Astrocyte of the cerebellum (primary cell): Measurements from ENCODE around the gene FOXJ3.

Source experiments
- DNase-seq: peaks from one replicate; pipeline ENCODE4 v3.0.0-alpha.2; 2011; ENCODE audit warnings: low read depth
- H3K4me3 ChIP-seq: 2 replicates; pipeline ENCODE4 v1.5.1; 2011; ENCODE audit warnings: mild to moderate bottlenecking, low read depth, low read length, moderate library complexity
- in situ Hi-C: cut with HindIII; loops from 2 replicates; pipeline ENCODE4 v1.10.0; 2017; ENCODE audit warnings: low sequenced_read_pairs
- TF ChIP-seq, protein P1 (sequence below): IDR thresholded peaks from 2 replicates; pipeline ENCODE4 v1.5.1; 2012; ENCODE audit warnings: low read length, low read depth, moderate library complexity, mild to moderate bottlenecking; ENCODE audit errors: missing control alignments

Gene FOXJ3

DNA sequence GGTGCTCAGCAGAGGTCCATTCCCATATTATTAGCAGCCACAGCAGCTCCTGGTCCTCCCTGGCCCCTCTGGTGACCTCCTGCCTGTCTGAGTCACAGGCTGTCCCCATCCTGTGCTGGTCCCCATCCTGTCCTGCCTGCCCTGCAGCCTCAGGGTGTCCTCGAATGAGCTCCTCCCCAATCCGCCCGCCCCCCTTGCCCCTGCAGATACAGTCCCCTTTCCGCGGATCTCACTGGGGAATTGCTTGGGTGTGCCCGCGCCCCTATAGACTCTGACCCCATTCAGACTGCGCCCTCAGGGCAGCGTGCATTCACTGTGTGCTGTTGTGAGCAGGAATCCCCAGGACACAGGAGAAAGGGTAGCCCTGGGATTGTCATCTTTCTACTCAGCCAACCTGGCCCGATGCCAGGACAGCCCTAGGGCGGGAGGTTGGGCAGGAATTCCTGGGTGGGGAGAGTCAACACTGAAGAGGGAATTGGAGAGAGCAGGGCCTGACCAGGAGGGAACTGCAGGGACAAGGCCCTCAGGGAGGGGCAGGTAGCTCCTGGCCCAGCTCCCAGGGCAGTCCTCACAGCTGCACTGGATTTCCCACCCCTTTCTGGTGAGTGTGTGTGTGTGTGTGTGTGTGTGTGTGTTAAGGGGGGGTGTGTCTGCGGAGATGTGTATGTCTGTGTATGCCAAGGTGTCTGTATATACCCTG lies 169.4 kb downstream of the FOXJ3 start:
- TF ChIP-seq, protein P1, sequence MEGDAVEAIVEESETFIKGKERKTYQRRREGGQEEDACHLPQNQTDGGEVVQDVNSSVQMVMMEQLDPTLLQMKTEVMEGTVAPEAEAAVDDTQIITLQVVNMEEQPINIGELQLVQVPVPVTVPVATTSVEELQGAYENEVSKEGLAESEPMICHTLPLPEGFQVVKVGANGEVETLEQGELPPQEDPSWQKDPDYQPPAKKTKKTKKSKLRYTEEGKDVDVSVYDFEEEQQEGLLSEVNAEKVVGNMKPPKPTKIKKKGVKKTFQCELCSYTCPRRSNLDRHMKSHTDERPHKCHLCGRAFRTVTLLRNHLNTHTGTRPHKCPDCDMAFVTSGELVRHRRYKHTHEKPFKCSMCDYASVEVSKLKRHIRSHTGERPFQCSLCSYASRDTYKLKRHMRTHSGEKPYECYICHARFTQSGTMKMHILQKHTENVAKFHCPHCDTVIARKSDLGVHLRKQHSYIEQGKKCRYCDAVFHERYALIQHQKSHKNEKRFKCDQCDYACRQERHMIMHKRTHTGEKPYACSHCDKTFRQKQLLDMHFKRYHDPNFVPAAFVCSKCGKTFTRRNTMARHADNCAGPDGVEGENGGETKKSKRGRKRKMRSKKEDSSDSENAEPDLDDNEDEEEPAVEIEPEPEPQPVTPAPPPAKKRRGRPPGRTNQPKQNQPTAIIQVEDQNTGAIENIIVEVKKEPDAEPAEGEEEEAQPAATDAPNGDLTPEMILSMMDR, result no peak
- no peak overlapping the region for H3K4me3 ChIP-seq
- in situ Hi-C loops, result no loop called here
- no peak for DNase-seq

DNA sequence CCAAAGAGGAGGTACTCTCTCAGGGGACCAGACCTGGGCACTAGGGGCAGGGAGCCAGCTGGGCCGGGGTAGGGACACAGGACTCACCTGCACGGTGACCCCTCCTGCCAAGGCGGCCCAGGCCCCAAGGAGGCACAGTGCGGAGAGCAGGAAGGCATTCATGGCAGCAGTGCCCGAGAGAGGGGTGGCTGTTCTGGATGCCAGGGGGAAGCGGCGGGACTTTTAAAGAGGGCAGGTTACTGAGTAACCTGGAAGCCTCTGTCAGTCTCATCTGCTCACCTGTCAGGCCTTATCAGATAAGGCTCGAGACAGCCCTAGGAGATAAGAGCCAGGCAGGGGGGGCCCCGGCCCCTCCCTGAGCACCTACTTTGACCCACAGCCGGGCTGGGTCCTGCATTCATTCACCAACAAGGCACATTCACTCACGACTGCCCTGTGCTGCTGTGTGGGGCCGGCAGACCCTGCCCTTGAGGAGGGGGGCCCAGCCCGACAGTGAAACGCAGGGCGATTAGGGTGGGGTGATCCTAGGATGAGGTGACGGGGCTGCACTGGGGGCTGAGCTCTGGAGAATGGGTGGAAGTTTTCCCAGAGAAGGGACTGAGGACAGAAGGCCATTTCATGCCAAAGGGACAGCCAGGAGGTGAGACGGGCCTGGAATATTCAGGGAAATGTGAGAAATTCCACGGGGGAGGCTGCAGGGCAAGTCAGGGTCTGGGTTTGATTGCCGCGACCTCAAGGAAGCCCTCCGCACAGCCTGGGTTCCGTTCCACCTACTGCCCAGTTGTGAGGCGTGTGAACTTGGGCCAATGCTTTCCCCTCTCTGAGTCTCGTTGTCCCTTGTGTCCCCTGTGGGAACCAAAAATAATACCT lies 170.2 kb downstream of the FOXJ3 start, which contains the start of gene GUCA2A:
Gene GUCA2A (minus strand): TSS at position 195 of the 870 bp plus-strand sequence. CDS start 33 bp downstream, at position 162.
- no peak within 1 kb of the TSS for H3K4me3 ChIP-seq
- DNase-seq, result no peak
- in situ Hi-C loops, result no loop called here
- TF ChIP-seq, protein P1, result no peak

DNA sequence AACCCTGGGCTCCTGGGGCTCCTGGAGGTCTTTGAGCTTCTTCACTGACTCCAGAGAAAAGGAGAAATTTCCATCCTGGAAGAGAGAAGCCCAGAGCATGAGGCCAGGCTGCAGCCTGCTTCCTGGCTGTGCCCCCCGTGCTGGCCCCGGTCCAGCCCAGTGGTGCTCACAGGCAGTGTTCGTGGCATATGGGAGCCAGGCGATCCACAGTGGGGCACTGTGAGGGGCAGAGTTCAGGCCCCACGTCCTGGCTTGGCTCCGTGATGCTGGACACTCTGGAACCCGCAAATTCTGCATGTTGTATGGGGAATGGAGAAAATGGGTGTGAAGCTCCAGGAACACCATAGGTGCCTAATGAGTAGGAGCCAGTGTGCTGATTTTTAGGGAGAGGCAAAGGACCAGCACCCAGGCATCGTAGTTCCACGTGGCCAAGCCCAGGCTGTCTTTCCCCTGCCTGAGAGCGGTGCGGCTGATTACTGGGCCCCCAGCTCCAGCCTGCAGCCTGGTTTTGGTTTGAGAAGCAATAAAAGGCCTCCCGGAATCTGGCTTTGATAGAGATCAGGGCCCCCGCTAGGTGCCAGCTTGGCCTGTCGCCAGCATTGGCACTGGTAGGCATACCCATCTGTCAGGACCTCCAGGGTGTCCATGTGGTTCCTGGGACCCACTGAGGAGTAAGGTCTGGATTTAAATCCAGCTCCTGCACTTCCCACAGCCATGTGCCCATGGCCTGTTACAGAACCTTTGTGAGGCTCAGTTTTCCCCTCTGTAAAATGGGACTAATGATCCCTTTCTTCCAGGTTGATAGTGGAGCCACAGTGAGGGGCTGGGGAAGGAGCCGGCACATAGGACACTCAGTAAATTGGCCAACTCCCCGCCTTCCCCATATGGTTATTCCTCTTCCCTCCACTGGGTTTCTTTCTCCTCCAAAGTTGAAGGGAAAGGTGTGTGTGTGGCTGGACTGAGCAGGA lies 171.2 kb downstream of the FOXJ3 start:
- no peak overlapping the region for H3K4me3 ChIP-seq
- in situ Hi-C loops, result no loop called here
- DNase-seq, result no peak
- TF ChIP-seq, protein P1, result no peak

DNA sequence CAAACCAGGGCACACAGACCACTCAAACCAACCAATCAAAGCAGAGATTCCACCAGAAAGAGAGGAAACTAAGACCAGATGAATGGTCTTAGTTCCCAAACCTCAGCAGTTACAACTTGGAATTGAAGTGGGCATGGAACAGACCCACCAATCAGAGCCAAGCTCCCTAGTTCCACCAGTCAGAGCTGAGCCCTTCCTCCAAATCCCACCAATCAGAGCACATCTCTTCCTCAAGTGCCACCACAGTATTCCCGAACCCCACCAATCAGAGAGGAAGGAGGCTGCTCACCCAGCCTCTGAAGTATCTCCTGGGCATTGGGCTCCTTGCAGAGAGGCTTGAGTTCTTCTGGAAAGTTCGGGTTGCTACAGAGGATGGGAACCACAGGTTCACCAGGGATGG lies 171.9 kb downstream of the FOXJ3 start:
- in situ Hi-C loops, result no loop called here
- TF ChIP-seq, protein P1, result no peak

DNA sequence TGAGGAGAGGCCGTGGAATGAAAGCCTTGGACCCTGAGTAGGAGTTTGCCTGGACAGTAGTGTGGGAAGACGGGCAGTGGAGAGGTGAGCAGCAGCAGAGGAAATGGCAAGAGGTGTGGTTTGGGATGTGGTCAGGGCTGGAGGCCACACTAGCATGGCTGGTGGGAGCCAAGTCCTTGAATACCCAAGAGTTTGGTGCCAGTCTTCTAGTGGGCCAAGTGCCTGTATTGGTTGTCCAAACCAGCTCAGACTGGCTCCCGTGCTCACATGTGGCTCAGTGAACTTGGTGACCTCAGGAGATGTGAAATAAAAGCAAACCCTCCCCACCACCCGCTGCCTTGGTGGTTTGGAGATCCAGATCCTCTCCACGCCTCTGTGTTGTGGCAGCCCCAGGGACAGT lies 172.9 kb downstream of the FOXJ3 start:
- H3K4me3 ChIP-seq, result no peak overlapping the region
- DNase-seq, result no peak
- in situ Hi-C loops, result no loop called here
- TF ChIP-seq, protein P1, result no peak

More for the DNA sequence above, 171.9 kb downstream of the FOXJ3 start:
- no peak overlapping the region for H3K4me3 ChIP-seq
- DNase-seq, result no peak

DNA sequence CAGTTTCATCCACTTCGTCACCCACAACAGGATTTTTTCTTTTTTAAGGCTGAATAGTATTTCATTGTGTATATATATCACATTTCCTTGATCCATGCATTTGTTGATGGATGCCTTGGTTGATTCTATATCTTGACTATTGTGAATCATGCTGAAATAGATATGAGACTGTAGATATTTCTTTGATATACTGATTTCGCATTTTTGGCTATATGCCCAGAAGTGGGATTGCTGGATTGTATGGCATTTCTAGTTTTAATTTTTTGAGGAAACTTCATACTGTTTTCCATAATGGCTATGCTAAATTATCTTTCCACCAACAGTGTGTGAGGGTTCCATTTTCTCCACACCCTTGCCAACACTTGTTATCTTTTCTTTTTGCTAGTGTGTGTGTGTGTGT lies 176.8 kb downstream of the FOXJ3 start:
- H3K4me3 ChIP-seq, result no peak overlapping the region
- no peak for DNase-seq
- TF ChIP-seq, protein P1, result no peak
- in situ Hi-C loops, result no loop called here
